ENCODE measurements around the gene MSX1. TPM values are rescaled to one million over a fixed set of nuclear protein-coding genes. Genes with fewer than 3 reads are reported as not detected.

Gene MSX1
- total RNA-seq, 2 experiments from 2014 or later, result 0.16 to 2.1 TPM

DNA sequence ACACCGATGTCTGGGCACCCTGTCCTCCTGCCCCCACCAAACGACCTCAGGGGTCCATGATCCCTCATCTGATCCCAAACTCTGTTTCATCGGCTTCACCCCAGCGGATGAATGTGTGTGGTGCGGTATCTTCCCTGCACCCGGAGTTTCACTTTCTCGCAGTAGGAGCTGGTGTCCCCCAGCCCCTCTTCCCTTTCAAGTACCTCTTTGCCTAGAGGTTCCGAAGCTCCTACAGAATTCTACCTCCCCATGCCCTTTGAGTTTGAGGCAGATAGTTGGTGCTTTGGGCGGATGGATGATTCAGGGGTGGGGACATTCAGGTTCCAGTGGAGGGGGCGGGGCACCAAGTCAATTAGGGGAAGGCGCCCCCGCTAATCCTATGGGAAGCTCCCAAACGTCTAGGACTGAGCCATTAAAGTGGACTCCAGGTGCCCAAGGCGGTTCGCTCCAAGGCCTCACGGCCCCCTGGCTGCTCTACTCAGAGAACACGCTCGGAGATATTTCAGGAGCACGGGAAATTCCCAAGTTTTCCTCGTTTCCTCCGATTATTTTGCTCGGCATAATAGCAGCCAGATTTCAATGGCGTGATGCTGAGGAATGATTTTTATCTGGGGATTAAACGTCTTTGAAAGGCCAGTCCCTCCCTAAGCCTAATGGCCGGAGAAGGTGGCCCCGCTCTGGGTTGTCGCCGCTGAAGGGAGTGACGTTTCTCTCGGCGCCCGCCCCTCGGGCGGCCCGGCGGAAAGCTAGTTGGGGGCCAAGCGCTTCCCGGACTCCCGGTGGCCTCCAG, 1.3 kb downstream of the MSX1 start:
- Histone ChIP-seq H3K4me1 (ENCODE audit: insufficient read depth, low read length, poor library complexity, severe bottlenecking) (no peaks in the 10 kb centered on the region), H3K4me2 (ENCODE audit: low read length) (no peak overlapping the region), H3K36me3 (ENCODE audit: insufficient read depth, low read length) (no peaks in the 10 kb centered on the region), H4K20me1 (ENCODE audit: insufficient read depth, low read length) (no peaks in the 10 kb centered on the region), H3K27ac (ENCODE audit: low read depth, low read length, poor library complexity, severe bottlenecking) (no peak overlapping the region), H3K4me3 (ENCODE audit: low read depth, low read length, poor library complexity, severe bottlenecking) (no peak overlapping the region), H3K79me2 (ENCODE audit: insufficient read depth, low read depth, low read length) (no peaks in the 10 kb centered on the region), H3K9me3 (ENCODE audit: low read length) (no peaks in the 10 kb centered on the region), H2AFZ (ENCODE audit: low read length) (no peak overlapping the region), H3K9me2 (ENCODE audit: insufficient read depth, low read length) (no peaks in the 10 kb centered on the region)
- DNase-seq (ENCODE audit: low spot score), result no peak
- intact Hi-C loops (cut with micrococcal nuclease; ENCODE audit: unreplicated experiment), result no loop called here
- CTCF ChIA-PET (ENCODE audit: unreplicated experiment), result no interaction called here
- POLR2A ChIA-PET, result interaction anchor here (0.6 kb wide), 2 partner anchors 178 to 323 kb away, joined by 3 read pairs; no protein-coding TSS in a partner anchor
- no TSS peak for BruUV-seq (replicated peaks)
- no peak for TF ChIP-seq EZH2phosphoT487 (IDR thresholded peaks at IDR 0.05; ENCODE audit: borderline replicate concordance, low read depth, low read length)
- no peak for TF ChIP-seq CTCF (conservative IDR thresholded peaks at IDR 0.05; ENCODE audit: low read length)

DNA sequence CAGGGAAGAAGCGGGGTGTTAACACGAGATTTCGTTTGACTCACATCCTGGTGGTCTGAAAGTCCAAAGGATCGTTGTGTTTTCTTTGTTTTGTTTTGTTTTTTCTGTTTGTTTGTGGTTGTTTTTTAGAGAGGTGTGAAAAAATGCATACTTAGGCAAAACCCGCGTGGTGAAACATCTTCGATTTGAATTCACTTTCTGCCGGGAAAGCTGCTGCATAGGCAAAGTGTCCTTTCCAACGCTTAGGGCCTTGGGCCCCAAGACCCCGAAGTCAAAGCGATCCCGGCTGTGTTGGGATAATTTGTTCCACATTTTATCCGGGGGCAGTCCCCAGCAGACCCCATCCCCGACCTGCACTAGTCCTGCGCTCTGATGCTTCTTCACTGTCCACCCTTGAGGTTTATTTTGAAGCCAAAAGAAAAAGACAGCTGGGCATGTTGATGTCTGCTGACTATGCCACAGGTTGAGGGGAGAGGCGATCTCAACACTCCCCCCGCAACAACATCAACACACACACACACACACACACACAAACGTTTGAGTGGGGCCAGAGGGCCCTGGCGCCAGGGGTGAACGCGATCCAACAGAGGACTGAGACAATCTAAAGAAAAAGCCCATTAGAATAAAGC, 2.0 kb downstream of the MSX1 start:
- no peaks in the 10 kb centered on the region for H3K9me3 ChIP-seq (ENCODE audit: low read length)
- DNase-seq (ENCODE audit: low spot score), result no peak
- intact Hi-C loops (cut with micrococcal nuclease; ENCODE audit: unreplicated experiment), result no loop called here
- no peak overlapping the region for H2AFZ ChIP-seq (ENCODE audit: low read length)
- H3K9me2 ChIP-seq (ENCODE audit: insufficient read depth, low read length), result no peaks in the 10 kb centered on the region
- H3K4me3 ChIP-seq (ENCODE audit: low read depth, low read length, poor library complexity, severe bottlenecking), result no peak overlapping the region
- TF ChIP-seq EZH2phosphoT487 (IDR thresholded peaks at IDR 0.05; ENCODE audit: borderline replicate concordance, low read depth, low read length) (no peak), CTCF (conservative IDR thresholded peaks at IDR 0.05; ENCODE audit: low read length) (no peak)
- ChIA-PET POLR2A (no interaction called here), CTCF (ENCODE audit: unreplicated experiment) (interaction anchor here (0.6 kb wide), 1 partner anchor 13 kb away, joined by 3 read pairs; no protein-coding TSS in a partner anchor)
- no peak overlapping the region for H3K27ac ChIP-seq (ENCODE audit: low read depth, low read length, poor library complexity, severe bottlenecking)
- H4K20me1 ChIP-seq (ENCODE audit: insufficient read depth, low read length), result no peaks in the 10 kb centered on the region
- H3K36me3 ChIP-seq (ENCODE audit: insufficient read depth, low read length), result no peaks in the 10 kb centered on the region
- BruUV-seq (replicated peaks), result no TSS peak
- H3K79me2 ChIP-seq (ENCODE audit: insufficient read depth, low read depth, low read length), result no peaks in the 10 kb centered on the region
- H3K4me1 ChIP-seq (ENCODE audit: insufficient read depth, low read length, poor library complexity, severe bottlenecking), result no peaks in the 10 kb centered on the region
- H3K4me2 ChIP-seq (ENCODE audit: low read length), result no peak overlapping the region

DNA sequence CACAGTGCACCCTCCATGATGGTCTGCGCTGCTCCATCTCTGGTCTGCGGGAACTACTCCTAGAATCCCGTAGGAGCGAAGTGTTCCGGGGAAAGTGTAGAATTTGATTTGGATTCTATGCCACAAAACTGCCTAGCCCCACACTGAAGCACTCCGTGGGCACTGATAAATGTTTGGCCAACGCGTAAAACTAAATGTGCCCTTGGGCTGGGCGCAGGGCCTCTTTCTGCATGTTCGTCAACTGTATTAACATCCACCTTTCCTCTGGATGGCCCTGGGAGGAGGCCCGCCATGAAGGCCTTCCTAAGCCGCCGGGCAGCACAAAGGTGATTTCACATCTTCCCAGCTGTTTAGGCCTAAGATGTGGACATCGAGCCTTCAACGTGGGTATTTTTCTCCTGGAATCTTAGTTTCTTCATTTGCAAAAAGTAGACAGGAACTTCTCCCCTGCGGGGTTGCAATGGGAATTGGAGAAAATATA, 2.6 kb downstream of the MSX1 start:
- no peak for TF ChIP-seq CTCF (conservative IDR thresholded peaks at IDR 0.05; ENCODE audit: low read length)
- TF ChIP-seq EZH2phosphoT487 (IDR thresholded peaks at IDR 0.05; ENCODE audit: borderline replicate concordance, low read depth, low read length), result no peak
- Histone ChIP-seq H3K4me3 (ENCODE audit: low read depth, low read length, poor library complexity, severe bottlenecking) (no peak overlapping the region), H3K9me2 (ENCODE audit: insufficient read depth, low read length) (no peaks in the 10 kb centered on the region), H3K27ac (ENCODE audit: low read depth, low read length, poor library complexity, severe bottlenecking) (no peak overlapping the region), H3K36me3 (ENCODE audit: insufficient read depth, low read length) (no peaks in the 10 kb centered on the region), H3K4me1 (ENCODE audit: insufficient read depth, low read length, poor library complexity, severe bottlenecking) (no peaks in the 10 kb centered on the region), H2AFZ (ENCODE audit: low read length) (no peak overlapping the region), H3K4me2 (ENCODE audit: low read length) (no peak overlapping the region), H3K79me2 (ENCODE audit: insufficient read depth, low read depth, low read length) (no peaks in the 10 kb centered on the region), H4K20me1 (ENCODE audit: insufficient read depth, low read length) (no peaks in the 10 kb centered on the region), H3K9me3 (ENCODE audit: low read length) (no peaks in the 10 kb centered on the region)
- BruUV-seq (replicated peaks), result no TSS peak
- no peak for DNase-seq (ENCODE audit: low spot score)
- intact Hi-C loops (cut with micrococcal nuclease; ENCODE audit: unreplicated experiment), result no loop called here
- POLR2A ChIA-PET, result no interaction called here
- CTCF ChIA-PET (ENCODE audit: unreplicated experiment), result interaction anchor here (0.6 kb wide), 1 partner anchor 13 kb away, joined by 3 read pairs; no protein-coding TSS in a partner anchor
